K562 treated with DMSO at 1 percent for 4 hours (cell line): Measurements from ENCODE around the gene FOXJ1. TPM values are rescaled to one million over a fixed set of nuclear protein-coding genes. Genes with fewer than 3 reads are reported as not detected.

Experiments used
- total RNA-seq: library from RNA; unstranded; fragments of 300-600 nt; gene quantifications from 2 replicates; pipeline ENCODE4 v1.2.3, GENCODE V29; 2022; ENCODE audit not compliant: insufficient read depth

The FOXJ1 gene, protein sequence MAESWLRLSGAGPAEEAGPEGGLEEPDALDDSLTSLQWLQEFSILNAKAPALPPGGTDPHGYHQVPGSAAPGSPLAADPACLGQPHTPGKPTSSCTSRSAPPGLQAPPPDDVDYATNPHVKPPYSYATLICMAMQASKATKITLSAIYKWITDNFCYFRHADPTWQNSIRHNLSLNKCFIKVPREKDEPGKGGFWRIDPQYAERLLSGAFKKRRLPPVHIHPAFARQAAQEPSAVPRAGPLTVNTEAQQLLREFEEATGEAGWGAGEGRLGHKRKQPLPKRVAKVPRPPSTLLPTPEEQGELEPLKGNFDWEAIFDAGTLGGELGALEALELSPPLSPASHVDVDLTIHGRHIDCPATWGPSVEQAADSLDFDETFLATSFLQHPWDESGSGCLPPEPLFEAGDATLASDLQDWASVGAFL
- 0.82 TPM in 1 of 2 replicates, not detected in the other for total RNA-seq

GRCh38 chr17:76141212-76142038 lies at the start of gene FOXJ1:
TSS of gene FOXJ1 (minus strand) at chr17:76141245. CDS start at chr17:76140395, 850 bp downstream.

GRCh38 chr17:76103274-76104139 lies 37.5 kb downstream of the FOXJ1 start, which contains the start of gene EXOC7:
TSS of gene EXOC7 (minus strand) at chr17:76103787. CDS start at chr17:76103692, 95 bp downstream.

Other genes starting within 250 kb of the FOXJ1 start
- gene TRIM65, start 244.3 kb downstream of the FOXJ1 start, total RNA-seq = 21.2 and 26.6 TPM in 2 replicates
- gene MRPL38, start 236.4 kb downstream of the FOXJ1 start, total RNA-seq = 82.4 and 95.4 TPM in 2 replicates
- 4.3 and 6.4 TPM in 2 replicates for gene FBF1, start 200.2 kb downstream of the FOXJ1 start, total RNA-seq
- 13.2 and 15.1 TPM in 2 replicates for gene ACOX1, start 162.1 kb downstream of the FOXJ1 start, total RNA-seq
- gene TEN1, start 162.0 kb downstream of the FOXJ1 start, total RNA-seq = 23.1 and 24.3 TPM in 2 replicates
- gene CDK3, start 140.4 kb downstream of the FOXJ1 start, total RNA-seq = 3.5 and 10.1 TPM in 2 replicates
- not detected in 2 replicates for gene EVPL, start 113.9 kb downstream of the FOXJ1 start, total RNA-seq
- 87.4 and 92.9 TPM in 2 replicates for gene SRP68, start 68.7 kb downstream of the FOXJ1 start, total RNA-seq
- gene GALR2, start 66.5 kb downstream of the FOXJ1 start, total RNA-seq = not detected in 2 replicates
- gene ZACN, start 62.1 kb downstream of the FOXJ1 start, total RNA-seq = 2.0 and 4.2 TPM in 2 replicates
- 24.7 and 24.9 TPM in 2 replicates for gene EXOC7, start 37.5 kb downstream of the FOXJ1 start, total RNA-seq
- 30.3 and 31.6 TPM in 2 replicates for gene RNF157, start 99.2 kb upstream of the FOXJ1 start, total RNA-seq
- gene UBALD2, start 124.1 kb upstream of the FOXJ1 start, total RNA-seq = 169 and 172 TPM in 2 replicates
- 7.0 and 7.9 TPM in 2 replicates for gene QRICH2, start 167.0 kb upstream of the FOXJ1 start, total RNA-seq
- 24.6 and 36.0 TPM in 2 replicates for gene PRPSAP1, start 212.7 kb upstream of the FOXJ1 start, total RNA-seq
- 25.4 and 29.2 TPM in 2 replicates for gene SPHK1, start 243.4 kb upstream of the FOXJ1 start, total RNA-seq